CD1c-positive myeloid dendritic cell (primary cell): ENCODE measurements around the gene MANEA.

Experiments
- DNase-seq: peaks from one replicate; pipeline ENCODE4 v3.0.0-alpha.2; 2016; ENCODE audit errors: extremely low spot score

Gene MANEA

GRCh38 chr6:95587989-95588388 lies 10.7 kb downstream of the MANEA start:
- no peak for DNase-seq

- no peak for DNase-seq
These were observed 11.7 kb downstream of the MANEA start for GRCh38 chr6:95589067-95589466.

GRCh38 chr6:95589826-95590570 lies 12.7 kb downstream of the MANEA start:
- no peak for DNase-seq

GRCh38 chr6:95593025-95593424 lies 15.7 kb downstream of the MANEA start:
- DNase-seq: no peak

- DNase-seq: no peak
These were observed 18.7 kb downstream of the MANEA start for GRCh38 chr6:95596021-95596420.

GRCh38 chr6:95599706-95600105 lies 22.4 kb downstream of the MANEA start:
- DNase-seq: no peak

- no peak for DNase-seq
These were observed 23.8 kb downstream of the MANEA start for GRCh38 chr6:95601133-95601532.

GRCh38 chr6:95614094-95614493 lies 36.8 kb downstream of the MANEA start:
- no peak for DNase-seq

- no peak for DNase-seq
These were observed 52.2 kb downstream of the MANEA start for GRCh38 chr6:95629551-95629950.

GRCh38 chr6:95636552-95637431 lies 59.5 kb downstream of the MANEA start:
- no peak for DNase-seq

GRCh38 chr6:95648636-95649035 lies 71.3 kb downstream of the MANEA start:
- no peak for DNase-seq

- DNase-seq: no peak
These were observed 72.1 kb downstream of the MANEA start for GRCh38 chr6:95649451-95649850.

GRCh38 chr6:95654176-95654575 lies 76.8 kb downstream of the MANEA start:
- DNase-seq: no peak

- no peak for DNase-seq
These were observed 81.6 kb downstream of the MANEA start for GRCh38 chr6:95658886-95659285.
